GM12878 (cell line): Measurements from ENCODE around the gene ZBED3. TPM values are rescaled to one million over a fixed set of nuclear protein-coding genes. Genes with fewer than 3 reads are reported as not detected.

Source experiments
- ATAC-seq: fragments of 200-7000 bp; cut with Tn5 transposase; 3 replicates; pipeline ENCODE4 v1.9.1; 2020; ENCODE audit warnings: mild to moderate bottlenecking, moderate library complexity
- BruUV-seq: library from RNA; stranded (reverse); fragments of 400-500 nt; replicated peaks from 2 replicates; lab custom pipeline; 2021; lab: Mats Ljungman, UMichigan
- CTCF ChIA-PET: fragments of 300-600 bp; sonication (Branson Sonifier 250); formaldehyde crosslinking; extraction: SDS; loops from one replicate; lab custom pipeline; 2021; ENCODE audit warnings: inconsistent platforms; lab: Yijun Ruan, JAX
- POLR2A ChIA-PET: fragments of 350-600 bp; formaldehyde crosslinking; extraction: SDS; loops from one replicate; lab custom pipeline; 2021; ENCODE audit warnings: inconsistent platforms; lab: Charles Lee
- RAD21 ChIA-PET: fragments of 300-600 bp; sonication (Branson Sonifier 250); formaldehyde crosslinking; loops from one replicate; lab custom pipeline; 2023; ENCODE audit warnings: antibody characterized with exemption; ENCODE audit not compliant: unreplicated experiment; lab: Charles Lee
- SMC1A ChIA-PET: fragments of 300-600 bp; sonication (Branson Sonifier 250); formaldehyde crosslinking; loops from one replicate; lab custom pipeline; 2023; ENCODE audit not compliant: unreplicated experiment, uncharacterized antibody; lab: Charles Lee
- DNase-seq: peaks from one replicate; pipeline ENCODE4 v3.0.0-alpha.2; 2011; ENCODE audit warnings: low read depth, low spot score
- FAIRE-seq: peaks from 3 replicates; lab custom pipeline; 2011; peaks lifted over from hg19 to GRCh38; lab: Jason Lieb, UNC
- H2AFZ ChIP-seq: 2 replicates; pipeline ENCODE4 v1.6.0; 2011; ENCODE audit warnings: low read depth, low read length, control low read depth; ENCODE audit not compliant: control insufficient read depth
- H3K27ac ChIP-seq: 2 replicates; pipeline ENCODE4 v1.5.1; 2011; ENCODE audit warnings: control low read depth; ENCODE audit not compliant: control insufficient read depth, insufficient read depth
- H3K27me3 ChIP-seq, 2 experiments: replicated peaks in 1 of 2; 2 replicates each; pipeline versions ENCODE4 v1.6.0 to v1.6.1; 2011; ENCODE audit warnings: low read length in 1 of 2; ENCODE audit not compliant: control insufficient read depth in 2 of 2, insufficient read depth in 2 of 2
- H3K36me3 ChIP-seq, 2 experiments: 2 replicates each; pipeline ENCODE4 v1.5.1; 2011; ENCODE audit warnings: low read length in 1 of 2; ENCODE audit not compliant: control insufficient read depth in 2 of 2, insufficient read depth in 2 of 2
- H3K4me1 ChIP-seq: 2 replicates; pipeline ENCODE4 v1.6.1; 2011; ENCODE audit warnings: mild to moderate bottlenecking, low read length, moderate library complexity, mixed read lengths; ENCODE audit not compliant: control insufficient read depth, insufficient read depth
- H3K4me2 ChIP-seq: 2 replicates; pipeline ENCODE4 v1.6.0; 2011; ENCODE audit warnings: control low read depth; ENCODE audit not compliant: control insufficient read depth, insufficient read depth
- H3K4me3 ChIP-seq: fragments of 200-600 bp; sonication (generic); 2 replicates; pipeline ENCODE4 v1.5.1; 2016
- H3K79me2 ChIP-seq: 2 replicates; pipeline ENCODE4 v1.6.0; 2011; ENCODE audit warnings: low read length; ENCODE audit not compliant: control insufficient read depth, insufficient read depth
- H3K9ac ChIP-seq: 2 replicates; pipeline ENCODE4 v1.8.0; 2011; ENCODE audit warnings: low read length, control low read depth, mixed read lengths; ENCODE audit not compliant: control insufficient read depth, insufficient read depth
- H3K9me3 ChIP-seq: replicated peaks from 3 replicates; pipeline ENCODE4 v1.5.1; 2011; ENCODE audit warnings: mild to moderate bottlenecking, low read length; ENCODE audit not compliant: control insufficient read depth, insufficient read depth
- H4K20me1 ChIP-seq: 2 replicates; pipeline ENCODE4 v1.6.0; 2011; ENCODE audit not compliant: control insufficient read depth, insufficient read depth
- CHD1 ChIP-seq: IDR thresholded peaks from 2 replicates; pipeline ENCODE4 v1.6.1; 2012; ENCODE audit warnings: low read depth, low read length, improper control_type of control experiment
- GATAD2B ChIP-seq: fragments of 450-650 bp; conservative IDR thresholded peaks from 2 replicates; pipeline ENCODE4 v1.6.1; 2017; ENCODE audit warnings: low read depth, mild to moderate bottlenecking, moderate library complexity
- HSF1 ChIP-seq: fragments of 150-350 bp; IDR thresholded peaks from 2 replicates; pipeline ENCODE4 v1.6.1; 2014; ENCODE audit warnings: mild to moderate bottlenecking, low read depth, low read length
- KLF5 ChIP-seq: fragments of 450-650 bp; IDR thresholded peaks from 2 replicates; pipeline ENCODE4 v1.6.1; 2014; ENCODE audit warnings: mild to moderate bottlenecking; ENCODE audit not compliant: partially characterized antibody
- NFYA ChIP-seq: IDR thresholded peaks from 2 replicates; pipeline ENCODE4 v1.6.1; 2011; ENCODE audit warnings: low read depth, mild to moderate bottlenecking, low read length, improper control_type of control experiment, borderline replicate concordance
- SRF ChIP-seq, 2 experiments: IDR thresholded peaks; 2 replicates each; pipeline ENCODE4 v1.6.1; 2011; ENCODE audit warnings: low read depth in 2 of 2, low read length in 2 of 2, mild to moderate bottlenecking in 1 of 2, moderate library complexity in 1 of 2
- TARDBP ChIP-seq: IDR thresholded peaks from 2 replicates; pipeline ENCODE4 v1.6.1; 2016; ENCODE audit warnings: borderline replicate concordance
- ZBTB4 ChIP-seq: fragments of 450-650 bp; formaldehyde crosslinking; IDR thresholded peaks from 2 replicates; pipeline ENCODE4 v1.4.0; 2022; ENCODE audit warnings: mild to moderate bottlenecking, moderate library complexity
- ZNF24 ChIP-seq: fragments of 450-650 bp; IDR thresholded peaks from 2 replicates; pipeline ENCODE4 v1.6.1; 2017; ENCODE audit warnings: antibody characterized with exemption, mild to moderate bottlenecking
- ZZZ3 ChIP-seq: IDR thresholded peaks from 2 replicates; pipeline ENCODE4 v1.6.1; 2011; ENCODE audit warnings: low read depth; ENCODE audit not compliant: control insufficient read depth, insufficient read length
- in situ Hi-C: fragments of 300-500 bp; cut with MboI; formaldehyde crosslinking; loops from 9 replicates; pipeline ENCODE4 v1.14.3; 2018; ENCODE audit warnings: mixed read lengths
- intact Hi-C: fragments of 100-400 bp; cut with micrococcal nuclease; formaldehyde crosslinking; loops from one replicate; pipeline ENCODE4 v1.14.2; 2022; ENCODE audit not compliant: unreplicated experiment
- polyA plus RNA-seq, 11 experiments: library from polyadenylated mRNA; depleted of rRNA in 4 of 11; unstranded in 6 of 11; stranded (reverse) in 5 of 11; fragments of >200 nt; fragmentation: Nextera tagmentation in 4 of 11; fragmentation: Illumina TruSeq in 1 of 11; extraction: Ambion mirVana in 4 of 11; extraction: Trizol in 1 of 11; gene quantifications; 1 replicate in 1 of 11; 2 replicates in 10 of 11; pipeline versions ENCODE4 v1.2.1 to v1.2.3, GENCODE V29; 2011 to 2016; ENCODE audit warnings: inconsistent platforms in 2 of 11, missing spikeins in 2 of 11, low read depth in 1 of 11
- total RNA-seq, 4 experiments: library from RNA; depleted of rRNA in 3 of 4; stranded (reverse); fragments of >200 nt in 3 of 4; fragmentation: Illumina TruSeq in 1 of 4; extraction: Trizol in 1 of 4; gene quantifications; 2 replicates each; pipeline versions ENCODE4 v1.2.1 to v1.2.3, GENCODE V29; 2013 to 2021
- TF ChIP-seq, protein P1 (sequence below): fragments of 450-650 bp; IDR thresholded peaks from 2 replicates; pipeline ENCODE4 v1.6.1; 2017; ENCODE audit warnings: borderline replicate concordance
- TF ChIP-seq, protein P2 (sequence below): IDR thresholded peaks from 2 replicates; pipeline ENCODE4 v1.6.1; 2011; ENCODE audit warnings: low read depth, mild to moderate bottlenecking, low read length, moderate library complexity, borderline replicate concordance; ENCODE audit errors: extremely low read depth

Gene ZBED3
- total and polyA plus RNA-seq, 10 of the 15 experiments (the other 5 are each of a cell fraction or from before 2014, with no cell fraction given), result 1.0 to 16.9 (median 2.5) TPM

DNA sequence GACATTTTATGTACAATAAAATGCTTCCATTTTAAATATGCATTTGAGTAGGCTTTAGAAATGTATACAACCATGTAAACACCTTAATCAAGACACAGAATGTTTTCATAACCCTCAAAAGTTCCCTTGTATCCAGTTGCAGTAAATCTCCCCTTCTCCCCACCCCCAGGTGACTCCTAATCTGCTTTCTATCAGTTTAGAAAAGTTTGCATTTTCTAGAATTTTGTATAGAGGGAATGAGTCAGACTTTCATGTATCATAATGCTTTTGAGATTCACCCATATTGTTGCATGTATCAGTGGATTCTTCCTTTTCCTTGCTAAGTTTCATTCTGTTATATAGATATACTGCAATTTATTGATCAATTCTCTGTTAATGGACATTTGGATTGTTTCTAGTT lies 17.7 kb upstream of the ZBED3 start:
- no peak overlapping the region for H3K27ac ChIP-seq
- in situ Hi-C loops (no loop called here), intact Hi-C loops (no loop called here)
- ChIA-PET CTCF (no interaction called here), RAD21 (no interaction called here), SMC1A (interaction anchor here (1.4 kb wide), 1 partner anchor 19 kb away, joined by 3 read pairs; no protein-coding TSS in a partner anchor), POLR2A (no interaction called here)
- FAIRE-seq (no peak), ATAC-seq (no peak), DNase-seq (no peak)
- no peaks in the 10 kb centered on the region for H3K27me3 ChIP-seq
- no peak overlapping the region for H3K4me3 ChIP-seq
- no peak overlapping the region for H3K9ac ChIP-seq
- no peaks in the 10 kb centered on the region for H3K4me1 ChIP-seq
- no peak overlapping the region for H2AFZ ChIP-seq
- H3K79me2 ChIP-seq, result no peaks in the 10 kb centered on the region
- no TSS peak for BruUV-seq
- H3K4me2 ChIP-seq, result no peak overlapping the region
- H3K36me3 ChIP-seq, result no peaks in the 10 kb centered on the region
- no peaks in the 10 kb centered on the region; the same call in 2 of the 3 replicates for H3K9me3 ChIP-seq
- no peak for TF ChIP-seq CHD1
- TF ChIP-seq NFYA, result no peak
- no peak for TF ChIP-seq SRF (IDR thresholded peaks at IDR 0.05; ENCODE audit: low read depth in 2 of 2, low read length in 2 of 2)
- TF ChIP-seq, protein P1, sequence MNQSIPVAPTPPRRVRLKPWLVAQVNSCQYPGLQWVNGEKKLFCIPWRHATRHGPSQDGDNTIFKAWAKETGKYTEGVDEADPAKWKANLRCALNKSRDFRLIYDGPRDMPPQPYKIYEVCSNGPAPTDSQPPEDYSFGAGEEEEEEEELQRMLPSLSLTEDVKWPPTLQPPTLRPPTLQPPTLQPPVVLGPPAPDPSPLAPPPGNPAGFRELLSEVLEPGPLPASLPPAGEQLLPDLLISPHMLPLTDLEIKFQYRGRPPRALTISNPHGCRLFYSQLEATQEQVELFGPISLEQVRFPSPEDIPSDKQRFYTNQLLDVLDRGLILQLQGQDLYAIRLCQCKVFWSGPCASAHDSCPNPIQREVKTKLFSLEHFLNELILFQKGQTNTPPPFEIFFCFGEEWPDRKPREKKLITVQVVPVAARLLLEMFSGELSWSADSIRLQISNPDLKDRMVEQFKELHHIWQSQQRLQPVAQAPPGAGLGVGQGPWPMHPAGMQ, result no peak
- no peak for TF ChIP-seq ZNF24
- no peak for TF ChIP-seq HSF1
- no peak for TF ChIP-seq KLF5
- TF ChIP-seq GATAD2B, result no peak
- no peak for TF ChIP-seq TARDBP
- TF ChIP-seq, protein P2, sequence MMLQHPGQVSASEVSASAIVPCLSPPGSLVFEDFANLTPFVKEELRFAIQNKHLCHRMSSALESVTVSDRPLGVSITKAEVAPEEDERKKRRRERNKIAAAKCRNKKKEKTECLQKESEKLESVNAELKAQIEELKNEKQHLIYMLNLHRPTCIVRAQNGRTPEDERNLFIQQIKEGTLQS, result no peak
- TF ChIP-seq ZBTB4 (CRISPR knock-in tag), result no peak
- no peak for TF ChIP-seq ZZZ3
- H4K20me1 ChIP-seq, result no peaks in the 10 kb centered on the region
